Ovary (tissue), 9 donors: ENCODE results near the gene GPR25. TPM values are rescaled to one million over a fixed set of nuclear protein-coding genes. Genes with fewer than 3 reads are reported as not detected.

Experiments used
- DNase-seq, 5 donors: peaks; one replicate each; pipeline ENCODE4 v3.0.0-alpha.2; 2019 to 2020
- H3K27ac ChIP-seq, 2 donors: fragments of 200-600 bp; one replicate each; pipeline versions ENCODE4 v1.5.1 to v1.8.0; 2019 to 2022
- H3K27me3 ChIP-seq: fragments of 200-600 bp; one replicate; pipeline ENCODE4 v1.8.0; 2022
- H3K36me3 ChIP-seq: fragments of 200-600 bp; sonication (generic); one replicate; pipeline ENCODE4 v1.5.1; 2019
- H3K4me1 ChIP-seq: one replicate; pipeline ENCODE4 v1.8.1; 2013; ENCODE audit warnings: mild to moderate bottlenecking, moderate library complexity; ENCODE audit not compliant: insufficient read depth
- H3K4me3 ChIP-seq: fragments of 200-600 bp; sonication (generic); one replicate; pipeline ENCODE4 v1.5.1; 2017
- H3K9me3 ChIP-seq, 2 donors: fragments of 200-600 bp in 1 of 2; sonication (generic) in 1 of 2; one replicate each; pipeline versions ENCODE4 v1.5.1 to v1.8.1; 2013 to 2019; ENCODE audit warnings: mild to moderate bottlenecking in 1 of 2, moderate library complexity in 1 of 2
- CTCF ChIP-seq, 3 donors: fragments of 450-650 bp in 2 of 3; fragments of 200-600 bp in 1 of 3; IDR thresholded peaks; one replicate each; pipeline versions ENCODE4 v1.5.1 to v1.8.0; 2016 to 2022; ENCODE audit warnings: antibody characterized with exemption in 3 of 3, mild to moderate bottlenecking in 1 of 3
- EP300 ChIP-seq: sonication (generic); formaldehyde crosslinking; IDR thresholded peaks from one replicate; pipeline ENCODE4 v1.6.1; 2017; ENCODE audit warnings: antibody characterized with exemption
- POLR2A ChIP-seq: fragments of 450-650 bp; IDR thresholded peaks from one replicate; pipeline ENCODE4 v1.6.1; 2017; ENCODE audit warnings: antibody characterized with exemption, mild to moderate bottlenecking, moderate library complexity
- WGBS, 3 donors: extraction: QIAGEN DNeasy Blood & Tissue Kit in 1 of 3; methylation state at CpG; one replicate each; pipeline versions ENCODE4 v1.1.5 to v1.1.7; 2013 to 2017; 5-methylcytosine and 5-hydroxymethylcytosine counted together
- intact Hi-C, 4 donors: fragments of 100-400 bp; cut with DNase I; formaldehyde crosslinking; loops; one replicate each; pipeline versions ENCODE4 v1.11.0 to v1.15.1; 2022 to 2023
- polyA plus RNA-seq, 2 donors: library from polyadenylated mRNA; stranded (reverse); fragments of 200-250 nt in 1 of 2; fragments of 350-450 nt in 1 of 2; fragmentation: Illumina TruSeq in 1 of 2; extraction: RNeasy Lipid Tissue Mini Kit (QIAGEN cat#74804) in 1 of 2; gene quantifications; one replicate each; pipeline ENCODE4 v1.2.3, GENCODE V29; 2013 to 2014
- total RNA-seq, 7 donors: library from RNA; depleted of rRNA in 2 of 7; stranded (reverse); fragments of >200 nt in 2 of 7; fragmentation: NEBNext Ultra II Directional in 3 of 7; extraction: Animal tissue kit (Norgen Biotek cat#: 25700) in 3 of 7; gene quantifications; one replicate each; pipeline versions ENCODE4 v1.1.0 to v1.2.4, GENCODE V29; 2016 to 2023
- donor health status: DM: no; HTN: no; CAD: no; lungs with moderate emphysema.
- donor health status: DM: no; HTN: no; CAD: no.
- donor health status: Bipolar disorder and iron deficiency.
- donor health status: DM: yes; HTN: yes; CAD: no.
- donor health status: DM: no; HTN: no; CAD: no.
- donor health status: DM: yes; HTN: yes; CAD: no.

GPR25 gene
- total and polyA plus RNA-seq, 9 donors, result 0.06 TPM; not detected in 8

- Histone ChIP-seq H3K4me1 (peaks cover 8% of the 10 kb centered on the region), H3K27me3 (no peaks in the 10 kb centered on the region), H3K4me3 (no peak overlapping the region), H3K9me3 (no peaks in the 10 kb centered on the region), H3K27ac (no peak overlapping the region), H3K36me3 (no peaks in the 10 kb centered on the region)
- TF ChIP-seq CTCF (IDR thresholded peaks at IDR 0.05) (no peak), EP300 (no peak), POLR2A (no peak)
- WGBS, 3 donors, result 18 to 24% (median 23%) methylated on average over 38 to 66 of the region's 66 CpGs
- intact Hi-C loops, result no loop called here
- DNase-seq, result no peak
Measured at GRCh38 chr1:200873671-200874397, 1.1 kb downstream of the GPR25 start.

GRCh38 chr1:200874694-200875093 is 1.9 kb downstream of the GPR25 start:
- TF ChIP-seq EP300 (no peak), CTCF (IDR thresholded peaks at IDR 0.05) (no peak), POLR2A (no peak)
- Histone ChIP-seq H3K27me3 (no peaks in the 10 kb centered on the region), H3K27ac (no peak overlapping the region), H3K4me1 (peaks cover 8% of the 10 kb centered on the region), H3K4me3 (no peak overlapping the region), H3K9me3 (no peaks in the 10 kb centered on the region), H3K36me3 (no peaks in the 10 kb centered on the region)
- intact Hi-C loops, result no loop called here
- 89 to 91% (median 90%) methylated on average over 6 of the region's 6 CpGs for WGBS, 3 donors
- no peak for DNase-seq

GRCh38 chr1:200875416-200875815 is 2.6 kb downstream of the GPR25 start:
- Histone ChIP-seq H3K27me3 (no peaks in the 10 kb centered on the region), H3K9me3 (no peaks in the 10 kb centered on the region), H3K4me3 (no peak overlapping the region), H3K27ac (no peak overlapping the region), H3K36me3 (no peaks in the 10 kb centered on the region), H3K4me1 (peaks cover 8% of the 10 kb centered on the region)
- DNase-seq, result no peak
- 84 to 85% (median 85%) methylated on average over 5 of the region's 5 CpGs for WGBS, 3 donors
- no peak for TF ChIP-seq POLR2A
- TF ChIP-seq CTCF (IDR thresholded peaks at IDR 0.05), result no peak
- no peak for TF ChIP-seq EP300
- intact Hi-C loops, result no loop called here

- Histone ChIP-seq H3K4me3 (no peak overlapping the region), H3K27ac (no peak overlapping the region), H3K9me3 (no peaks in the 10 kb centered on the region), H3K36me3 (no peaks in the 10 kb centered on the region), H3K27me3 (no peaks in the 10 kb centered on the region), H3K4me1 (peaks cover 8% of the 10 kb centered on the region)
- intact Hi-C loops, result no loop called here
- no peak for DNase-seq
- TF ChIP-seq POLR2A (no peak), CTCF (IDR thresholded peaks at IDR 0.05) (no peak)
- 58 to 75% (median 61%) methylated on average over 3 of the region's 3 CpGs for WGBS, 3 donors
Measured at GRCh38 chr1:200877010-200877409, 4.2 kb downstream of the GPR25 start.
